Fibroblast of lung (primary cell): ENCODE data around the gene PLVAP. TPM values are rescaled to one million over a fixed set of nuclear protein-coding genes. Genes with fewer than 3 reads are reported as not detected.

Source experiments
- DNase-seq, 2 donors: peaks; one replicate each; pipeline versions ENCODE4 v3.0.0 to v3.0.0-alpha.2; 2010; ENCODE audit warnings: low read depth in 2 of 2
- H2AFZ ChIP-seq: 2 replicates; pipeline ENCODE4 v1.5.1; 2012; ENCODE audit warnings: low read length, control low read depth, inconsistent platforms
- H3K27ac ChIP-seq: 2 replicates; pipeline ENCODE4 v1.5.1; 2011; ENCODE audit warnings: low read length, control low read depth; ENCODE audit not compliant: insufficient read depth
- H3K27me3 ChIP-seq: 2 replicates; pipeline ENCODE4 v1.5.1; 2011; ENCODE audit warnings: mild to moderate bottlenecking, low read length; ENCODE audit not compliant: control insufficient read depth, insufficient read depth
- H3K36me3 ChIP-seq: 2 replicates; pipeline ENCODE4 v1.5.1; 2011; ENCODE audit warnings: low read length; ENCODE audit not compliant: control insufficient read depth, insufficient read depth
- H3K4me1 ChIP-seq: 2 replicates; pipeline ENCODE4 v1.5.1; 2011; ENCODE audit warnings: low read length; ENCODE audit not compliant: control insufficient read depth, insufficient read depth; ENCODE audit errors: extremely low read depth
- H3K4me2 ChIP-seq: 2 replicates; pipeline ENCODE4 v1.5.1; 2011; ENCODE audit warnings: low read length, control low read depth; ENCODE audit not compliant: insufficient read depth; ENCODE audit errors: extremely low read depth
- H3K4me3 ChIP-seq, 4 experiments: fragments of 200-600 bp in 1 of 4; sonication (generic) in 1 of 4; replicated peaks in 1 of 4; 2 replicates each; pipeline ENCODE4 v1.5.1; 2011 to 2016; ENCODE audit warnings: low read length in 4 of 4, low read depth in 3 of 4, mild to moderate bottlenecking in 3 of 4, control low read depth in 2 of 4, inconsistent platforms in 1 of 4, mixed read lengths in 1 of 4; ENCODE audit not compliant: insufficient read depth in 1 of 4; ENCODE audit errors: control extremely low read depth in 1 of 4
- H3K79me2 ChIP-seq: 2 replicates; pipeline ENCODE4 v1.5.1; 2012; ENCODE audit warnings: mild to moderate bottlenecking, low read length, inconsistent platforms; ENCODE audit not compliant: control insufficient read depth, insufficient read depth
- H3K9ac ChIP-seq: 2 replicates; pipeline ENCODE4 v1.5.1; 2011; ENCODE audit warnings: mild to moderate bottlenecking, low read length, control low read depth; ENCODE audit not compliant: insufficient read depth
- H3K9me3 ChIP-seq: 2 replicates; pipeline ENCODE4 v1.5.1; 2012; ENCODE audit warnings: low read depth, low read length; ENCODE audit not compliant: control insufficient read depth, insufficient read depth
- H4K20me1 ChIP-seq: 2 replicates; pipeline ENCODE4 v1.5.1; 2011; ENCODE audit warnings: low read length; ENCODE audit not compliant: control insufficient read depth, insufficient read depth; ENCODE audit errors: extremely low read depth
- CTCF ChIP-seq, 2 donors: IDR thresholded peaks in 1 of 2; conservative IDR thresholded peaks in 1 of 2; 1 replicate in 1 of 2; 2 replicates in 1 of 2; pipeline ENCODE4 v1.5.1; 2011 to 2012; ENCODE audit warnings: low read length in 2 of 2, control low read depth in 1 of 2, inconsistent platforms in 1 of 2, low read depth in 1 of 2, mild to moderate bottlenecking in 1 of 2
- EZH2 ChIP-seq: IDR thresholded peaks from 2 replicates; pipeline ENCODE4 v1.5.1; 2012; ENCODE audit warnings: low read length, control low read depth, mild to moderate bottlenecking; ENCODE audit errors: missing control alignments
- polyA plus RNA-seq, 2 donors: library from polyadenylated mRNA; depleted of rRNA in 1 of 2; stranded (reverse) in 1 of 2; unstranded in 1 of 2; fragments of >200 nt; gene quantifications; 2 replicates each; pipeline ENCODE4 v1.2.1, GENCODE V29; 2011 to 2012; ENCODE audit warnings: missing spikeins in 1 of 2
- total RNA-seq: library from RNA; depleted of rRNA; stranded (reverse); fragments of >200 nt; gene quantifications from 2 replicates; pipeline ENCODE4 v1.2.1, GENCODE V29; 2014

PLVAP gene
- total and polyA plus RNA-seq, 2 donors (not counting 1 experiment from before 2014, with no cell fraction given) = not detected

GRCh38 chr19:17419621-17420474 is 42.7 kb upstream of the PLVAP start, which contains the start of gene MVB12A:
Gene MVB12A (plus strand): TSS chr19:17420047. CDS start chr19:17420136, 89 bp downstream.
- H3K9me3 ChIP-seq = no peaks in the 10 kb centered on the region
- H3K4me2 ChIP-seq = peak within 1 kb of the TSS; percentile 92
- H3K27ac ChIP-seq = peak within 1 kb of the TSS; percentile 56
- H2AFZ ChIP-seq = peak within 1 kb of the TSS; percentile 86
- H3K4me3 ChIP-seq = peak within 1 kb of the TSS; percentile 61 to 88 (median 80)
- peak within 1 kb of the TSS; percentile 27 for H3K9ac ChIP-seq
- H3K79me2 ChIP-seq = no peaks in the 10 kb centered on the region
- peak; percentile 99 for DNase-seq
- no peaks in the 10 kb centered on the region for H3K4me1 ChIP-seq
- TF ChIP-seq EZH2 = no peak
- TF ChIP-seq CTCF (conservative IDR thresholded peaks at IDR 0.05 in 1 of 2, IDR thresholded peaks at IDR 0.05 in 1 of 2; ENCODE audit: low read depth in 1 of 2, low read length in 2 of 2) = no peak
- peaks cover 2% of the 10 kb centered on the region for H3K27me3 ChIP-seq
- H3K36me3 ChIP-seq = peaks cover 1% of the 10 kb centered on the region
- H4K20me1 ChIP-seq = no peaks in the 10 kb centered on the region

DNA sequence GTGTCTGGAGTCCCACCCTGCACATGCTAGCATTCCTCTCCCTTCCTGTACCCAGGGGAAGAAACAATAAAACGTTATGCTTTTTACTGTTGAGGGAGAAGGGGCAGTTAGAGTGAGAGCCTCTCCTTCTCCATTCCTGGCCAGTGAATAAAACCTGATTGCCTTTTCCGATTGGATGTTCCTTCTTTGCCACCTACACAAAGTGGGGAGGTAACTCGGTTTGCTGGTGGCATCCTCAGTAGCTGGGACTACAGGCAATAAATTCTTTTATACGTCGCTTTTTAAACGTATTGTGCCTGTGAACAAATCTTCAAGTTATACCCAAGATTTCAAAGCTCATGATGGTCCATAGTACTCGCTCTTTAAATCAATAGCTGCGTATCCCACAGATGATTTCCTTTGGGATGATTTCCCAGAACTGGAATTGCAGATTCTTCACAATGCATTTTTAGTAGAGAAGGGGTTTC is 42.0 kb upstream of the PLVAP start:
- Histone ChIP-seq H3K9ac (peak overlapping the region; percentile 27), H3K9me3 (no peaks in the 10 kb centered on the region), H3K4me1 (no peaks in the 10 kb centered on the region), H3K4me3 (peak overlapping the region; percentile 53 to 86 (median 59)), H3K79me2 (no peaks in the 10 kb centered on the region), H3K4me2 (peak overlapping the region; percentile 92), H3K36me3 (peaks cover 1% of the 10 kb centered on the region), H3K27me3 (peaks cover 2% of the 10 kb centered on the region), H2AFZ (peak overlapping the region; percentile 86), H3K27ac (peak overlapping the region; percentile 56), H4K20me1 (no peaks in the 10 kb centered on the region)
- DNase-seq = no peak
- no peak for TF ChIP-seq CTCF (conservative IDR thresholded peaks at IDR 0.05 in 1 of 2, IDR thresholded peaks at IDR 0.05 in 1 of 2; ENCODE audit: low read depth in 1 of 2, low read length in 2 of 2)
- no peak for TF ChIP-seq EZH2

DNA sequence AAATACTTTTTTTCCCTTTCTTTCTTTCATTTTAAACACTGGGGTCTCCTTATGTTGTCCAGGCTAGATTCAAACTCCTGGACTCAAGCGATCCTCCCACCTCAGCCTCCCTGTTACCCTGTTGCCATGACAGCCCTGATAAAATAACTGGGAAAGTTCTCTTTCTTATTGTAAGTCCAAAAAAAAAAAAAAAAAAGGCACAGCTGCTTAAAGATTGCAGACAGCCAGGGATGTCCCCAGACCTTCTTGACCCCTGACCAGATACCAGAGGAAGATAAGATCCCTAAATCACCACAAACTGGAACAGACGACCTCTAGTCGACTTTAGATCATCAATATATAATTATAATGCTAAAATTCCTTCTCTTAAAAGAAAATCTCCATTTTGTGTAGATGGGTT is 41.6 kb upstream of the PLVAP start:
- Histone ChIP-seq H3K4me3 (no peak overlapping the region), H3K4me2 (peak overlapping the region; percentile 92), H3K36me3 (peaks cover 1% of the 10 kb centered on the region), H2AFZ (no peak overlapping the region), H3K27me3 (peaks cover 2% of the 10 kb centered on the region), H3K9ac (no peak overlapping the region), H4K20me1 (no peaks in the 10 kb centered on the region), H3K4me1 (no peaks in the 10 kb centered on the region), H3K79me2 (no peaks in the 10 kb centered on the region), H3K27ac (no peak overlapping the region), H3K9me3 (no peaks in the 10 kb centered on the region)
- DNase-seq = no peak
- no peak for TF ChIP-seq CTCF (conservative IDR thresholded peaks at IDR 0.05 in 1 of 2, IDR thresholded peaks at IDR 0.05 in 1 of 2; ENCODE audit: low read depth in 1 of 2, low read length in 2 of 2)
